ENCODE data around the gene SPRR1A. TPM values are rescaled to one million over a fixed set of nuclear protein-coding genes. Genes with fewer than 3 reads are reported as not detected.

SPRR1A gene
- not detected for total RNA-seq

GRCh38 chr1:152983743-152984142 is at the start of gene SPRR1A:
Gene SPRR1A, plus strand, starts transcription at chr1:152984081. Its CDS starts 1,150 bp downstream, at chr1:152985231.
- H3K4me3 Mint-ChIP-seq, result no peak within 1 kb of the TSS
- no peaks in the 10 kb centered on the region for H3K4me1 Mint-ChIP-seq
- no peaks in the 10 kb centered on the region for H3K36me3 Mint-ChIP-seq (ENCODE audit: low read depth)
- H3K9me3 Mint-ChIP-seq, result no peaks in the 10 kb centered on the region
- ChIA-PET CTCF (no interaction called here), POLR2A (no interaction called here)
- no peak within 1 kb of the TSS for H3K27ac Mint-ChIP-seq
- H3K27me3 Mint-ChIP-seq, result peaks cover 35% of the 10 kb centered on the region
- no peak for DNase-seq

GRCh38 chr1:152940614-152941013 is 43.3 kb upstream of the SPRR1A start:
- Mint-ChIP-seq H3K9me3 (no peaks in the 10 kb centered on the region), H3K4me3 (no peak overlapping the region), H3K27me3 (peaks cover 2% of the 10 kb centered on the region), H3K36me3 (ENCODE audit: low read depth) (no peaks in the 10 kb centered on the region), H3K4me1 (no peaks in the 10 kb centered on the region), H3K27ac (no peak overlapping the region)
- ChIA-PET POLR2A (no interaction called here), CTCF (no interaction called here)
- DNase-seq, result no peak

DNA sequence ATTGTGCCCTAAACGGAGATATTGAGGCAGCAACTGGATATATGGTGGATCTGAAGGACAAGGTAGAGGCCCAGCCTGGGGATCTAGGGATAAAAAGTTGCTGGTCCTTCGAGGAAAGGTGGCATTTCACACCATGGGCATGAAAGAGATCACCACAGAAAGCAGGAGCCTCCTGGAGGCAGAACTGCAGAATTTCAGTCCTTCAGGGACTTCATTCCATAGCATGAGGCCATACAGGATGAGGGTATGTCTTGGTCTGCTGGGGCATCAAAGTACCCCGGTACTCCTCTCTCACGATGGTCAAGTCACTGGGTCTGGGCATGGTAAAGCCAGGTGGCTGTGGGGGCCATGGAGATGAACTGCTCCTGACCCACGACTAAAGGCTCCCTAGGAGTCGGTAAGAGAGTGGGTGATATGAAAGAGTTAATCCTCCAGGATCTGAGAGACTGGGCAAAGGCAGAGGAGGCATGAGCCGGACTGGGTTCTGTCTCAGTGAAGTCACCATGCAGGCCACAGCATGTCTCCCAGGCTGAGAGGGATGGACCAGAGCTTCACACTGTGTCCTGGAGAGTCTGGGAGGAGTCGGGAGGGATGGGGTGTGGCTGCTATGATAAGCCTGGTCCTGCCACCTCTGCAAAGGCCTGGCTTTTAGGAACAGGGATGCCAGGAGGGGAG is 42.7 kb upstream of the SPRR1A start:
- DNase-seq, result no peak
- H3K4me1 Mint-ChIP-seq, result no peaks in the 10 kb centered on the region
- H3K36me3 Mint-ChIP-seq (ENCODE audit: low read depth), result no peaks in the 10 kb centered on the region
- H3K27ac Mint-ChIP-seq, result no peak overlapping the region
- ChIA-PET CTCF (interaction anchor here (1.1 kb wide), 1 partner anchor 26 kb away, joined by 3 read pairs; no protein-coding TSS in a partner anchor), POLR2A (no interaction called here)
- no peak overlapping the region for H3K4me3 Mint-ChIP-seq
- H3K9me3 Mint-ChIP-seq, result no peaks in the 10 kb centered on the region
- peaks cover 2% of the 10 kb centered on the region for H3K27me3 Mint-ChIP-seq

DNA sequence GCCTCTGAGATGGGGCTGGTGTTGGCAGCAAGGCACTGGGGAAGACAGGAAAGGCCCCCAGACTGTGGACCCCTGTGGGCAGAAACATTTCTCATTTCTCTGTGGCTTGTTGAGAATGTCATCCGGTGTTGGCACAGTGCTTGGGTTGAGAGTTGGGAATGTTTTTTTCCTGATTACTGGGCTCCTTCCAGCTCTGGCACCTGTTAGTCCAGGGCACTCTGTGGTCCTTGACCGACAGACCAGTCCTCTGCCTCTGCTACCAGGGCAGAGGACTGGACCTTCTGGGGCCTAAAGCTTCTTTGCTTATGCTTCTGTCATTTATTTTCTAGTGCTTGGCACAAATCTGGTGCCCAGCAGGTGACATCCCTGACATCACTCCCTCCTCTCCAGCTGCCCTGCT is 41.7 kb upstream of the SPRR1A start:
- no peaks in the 10 kb centered on the region for H3K4me1 Mint-ChIP-seq
- POLR2A ChIA-PET, result no interaction called here
- H3K27ac Mint-ChIP-seq, result no peak overlapping the region
- DNase-seq, result no peak
- H3K27me3 Mint-ChIP-seq, result peaks cover 4% of the 10 kb centered on the region
- no peaks in the 10 kb centered on the region for H3K36me3 Mint-ChIP-seq (ENCODE audit: low read depth)
- CTCF ChIA-PET, result interaction anchor here (1.1 kb wide), 1 partner anchor 25 kb away, joined by 3 read pairs; no protein-coding TSS in a partner anchor
- no peak overlapping the region for H3K4me3 Mint-ChIP-seq
- H3K9me3 Mint-ChIP-seq, result no peaks in the 10 kb centered on the region

DNA sequence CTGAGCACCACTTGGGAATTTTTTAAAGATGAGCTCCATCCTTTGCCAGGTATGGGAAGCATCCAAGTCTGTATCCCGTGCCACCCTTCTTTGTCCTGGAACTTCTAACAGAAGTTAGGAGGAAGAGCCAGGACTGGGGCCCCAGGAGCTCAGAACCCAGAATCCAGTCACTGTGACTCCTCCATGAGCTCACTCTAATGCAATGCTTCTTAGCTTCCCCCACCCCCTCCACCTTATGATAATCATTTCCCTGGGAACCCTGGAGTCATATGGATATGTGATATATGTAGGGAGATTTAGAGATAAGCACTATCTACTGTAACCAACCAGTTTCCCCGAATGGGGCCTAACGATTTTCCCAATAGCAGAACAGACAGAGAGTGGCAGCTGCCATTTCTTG is 37.6 kb upstream of the SPRR1A start:
- H3K36me3 Mint-ChIP-seq (ENCODE audit: low read depth), result no peaks in the 10 kb centered on the region
- H3K4me1 Mint-ChIP-seq, result no peaks in the 10 kb centered on the region
- H3K27me3 Mint-ChIP-seq, result peaks cover 5% of the 10 kb centered on the region
- POLR2A ChIA-PET, result no interaction called here
- H3K4me3 Mint-ChIP-seq, result no peak overlapping the region
- no peak for DNase-seq
- no peaks in the 10 kb centered on the region for H3K9me3 Mint-ChIP-seq
- CTCF ChIA-PET, result no interaction called here
- no peak overlapping the region for H3K27ac Mint-ChIP-seq

GRCh38 chr1:152946651-152947256 is 37.1 kb upstream of the SPRR1A start, which contains the start of gene SPRR5:
Gene SPRR5, plus strand, starts transcription at chr1:152947206. Its CDS starts 1,349 bp downstream, at chr1:152948555.
- Mint-ChIP-seq H3K4me3 (no peak within 1 kb of the TSS), H3K27ac (no peak within 1 kb of the TSS), H3K27me3 (peaks cover 5% of the 10 kb centered on the region), H3K9me3 (no peaks in the 10 kb centered on the region), H3K36me3 (ENCODE audit: low read depth) (no peaks in the 10 kb centered on the region), H3K4me1 (no peaks in the 10 kb centered on the region)
- CTCF ChIA-PET, result no interaction called here
- POLR2A ChIA-PET, result no interaction called here
- no peak for DNase-seq

GRCh38 chr1:152951711-152952110 is 32.2 kb upstream of the SPRR1A start:
- Mint-ChIP-seq H3K27ac (no peak overlapping the region), H3K27me3 (peaks cover 3% of the 10 kb centered on the region), H3K4me1 (no peaks in the 10 kb centered on the region), H3K9me3 (no peaks in the 10 kb centered on the region), H3K36me3 (ENCODE audit: low read depth) (no peaks in the 10 kb centered on the region), H3K4me3 (no peak overlapping the region)
- POLR2A ChIA-PET, result no interaction called here
- CTCF ChIA-PET, result no interaction called here
- no peak for DNase-seq

- no peak overlapping the region for H3K27ac Mint-ChIP-seq
- POLR2A ChIA-PET, result no interaction called here
- CTCF ChIA-PET, result no interaction called here
- no peaks in the 10 kb centered on the region for H3K36me3 Mint-ChIP-seq (ENCODE audit: low read depth)
- H3K27me3 Mint-ChIP-seq, result no peaks in the 10 kb centered on the region
- H3K4me3 Mint-ChIP-seq, result no peak overlapping the region
- no peaks in the 10 kb centered on the region for H3K4me1 Mint-ChIP-seq
- no peaks in the 10 kb centered on the region for H3K9me3 Mint-ChIP-seq
- DNase-seq, result no peak
Measured at GRCh38 chr1:152953761-152954160, 30.1 kb upstream of the SPRR1A start.

GRCh38 chr1:152954436-152954835 is 29.4 kb upstream of the SPRR1A start:
- ChIA-PET CTCF (no interaction called here), POLR2A (no interaction called here)
- Mint-ChIP-seq H3K4me3 (no peak overlapping the region), H3K27ac (no peak overlapping the region), H3K9me3 (no peaks in the 10 kb centered on the region), H3K36me3 (ENCODE audit: low read depth) (no peaks in the 10 kb centered on the region), H3K27me3 (no peaks in the 10 kb centered on the region), H3K4me1 (no peaks in the 10 kb centered on the region)
- no peak for DNase-seq

DNA sequence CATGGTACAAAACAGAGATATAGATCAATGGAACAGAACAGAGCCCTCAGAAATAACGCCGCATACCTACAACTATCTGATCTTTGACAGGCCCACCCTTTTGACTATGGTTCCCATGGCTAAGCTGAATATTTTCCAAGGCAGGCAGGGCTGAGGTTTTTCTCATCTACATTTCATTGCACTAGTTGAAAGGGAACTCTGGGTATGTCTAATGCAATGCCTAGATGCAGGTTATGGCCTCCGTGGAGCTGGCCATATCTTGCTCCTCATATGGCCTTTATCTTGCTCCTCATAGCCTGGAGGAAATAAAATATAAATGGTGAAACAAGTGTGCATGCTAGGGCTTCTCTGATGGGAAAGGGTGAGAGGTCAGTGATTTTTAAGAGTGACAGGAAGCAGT is 26.3 kb upstream of the SPRR1A start:
- CTCF ChIA-PET, result no interaction called here
- DNase-seq, result no peak
- POLR2A ChIA-PET, result no interaction called here
- no peaks in the 10 kb centered on the region for H3K4me1 Mint-ChIP-seq
- no peaks in the 10 kb centered on the region for H3K36me3 Mint-ChIP-seq (ENCODE audit: low read depth)
- no peak overlapping the region for H3K4me3 Mint-ChIP-seq
- no peak overlapping the region for H3K27ac Mint-ChIP-seq
- no peaks in the 10 kb centered on the region for H3K9me3 Mint-ChIP-seq
- H3K27me3 Mint-ChIP-seq, result no peaks in the 10 kb centered on the region

- ChIA-PET CTCF (no interaction called here), POLR2A (no interaction called here)
- H3K27ac Mint-ChIP-seq, result no peak overlapping the region
- no peak overlapping the region for H3K4me3 Mint-ChIP-seq
- H3K36me3 Mint-ChIP-seq (ENCODE audit: low read depth), result no peaks in the 10 kb centered on the region
- H3K27me3 Mint-ChIP-seq, result no peaks in the 10 kb centered on the region
- no peaks in the 10 kb centered on the region for H3K4me1 Mint-ChIP-seq
- H3K9me3 Mint-ChIP-seq, result no peaks in the 10 kb centered on the region
- DNase-seq, result no peak
Measured at GRCh38 chr1:152959273-152959672, 24.6 kb upstream of the SPRR1A start.

- no peaks in the 10 kb centered on the region for H3K36me3 Mint-ChIP-seq (ENCODE audit: low read depth)
- CTCF ChIA-PET, result no interaction called here
- H3K4me1 Mint-ChIP-seq, result no peaks in the 10 kb centered on the region
- no peak overlapping the region for H3K27ac Mint-ChIP-seq
- POLR2A ChIA-PET, result no interaction called here
- no peak overlapping the region for H3K4me3 Mint-ChIP-seq
- H3K27me3 Mint-ChIP-seq, result no peaks in the 10 kb centered on the region
- H3K9me3 Mint-ChIP-seq, result no peaks in the 10 kb centered on the region
- no peak for DNase-seq
Measured at GRCh38 chr1:152959801-152960451, 24.0 kb upstream of the SPRR1A start.

GRCh38 chr1:152960452-152961044 is 23.3 kb upstream of the SPRR1A start:
- H3K9me3 Mint-ChIP-seq, result no peaks in the 10 kb centered on the region
- no peak overlapping the region for H3K27ac Mint-ChIP-seq
- no peaks in the 10 kb centered on the region for H3K4me1 Mint-ChIP-seq
- POLR2A ChIA-PET, result no interaction called here
- no peaks in the 10 kb centered on the region for H3K36me3 Mint-ChIP-seq (ENCODE audit: low read depth)
- no peak overlapping the region for H3K4me3 Mint-ChIP-seq
- H3K27me3 Mint-ChIP-seq, result peaks cover 2% of the 10 kb centered on the region
- CTCF ChIA-PET, result no interaction called here
- DNase-seq, result no peak
